Activated CD4-positive, alpha-beta T cell treated with anti-CD3 and anti-CD28 coated beads for 1 hour (primary cell): ENCODE data around the gene IFT27.

Experiments
- DNase-seq: peaks from one replicate; pipeline ENCODE4 v3.0.0-alpha.2; 2020

Gene IFT27

GRCh38 chr22:36796552-36797175, 20.7 kb upstream of the IFT27 start:
- DNase-seq, result no peak

DNA sequence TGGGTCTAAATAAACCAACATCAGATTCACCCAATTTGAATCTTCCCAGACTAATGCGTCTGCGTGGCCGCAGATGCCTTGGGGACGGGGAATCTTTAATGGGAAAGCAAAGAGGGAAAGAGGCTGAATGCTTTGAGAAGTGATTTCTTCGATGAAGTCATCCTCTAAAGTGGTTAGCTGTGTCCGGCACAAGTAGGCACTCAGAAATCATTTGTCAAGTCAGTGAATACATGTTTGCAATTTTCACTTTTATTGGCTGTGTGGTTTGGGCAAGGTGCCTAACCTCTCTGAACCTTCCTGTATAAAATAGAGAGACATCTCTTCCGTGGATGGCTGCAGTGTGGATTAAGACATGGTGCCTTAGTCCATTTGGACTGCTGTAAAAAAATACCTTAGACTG, 19.7 kb upstream of the IFT27 start:
- no peak for DNase-seq

- no peak for DNase-seq
Measured at GRCh38 chr22:36790648-36791047, 14.7 kb upstream of the IFT27 start.

GRCh38 chr22:36787204-36787988, 11.5 kb upstream of the IFT27 start:
- DNase-seq, result no peak

- DNase-seq, result no peak
Measured at GRCh38 chr22:36783743-36784142, 7.8 kb upstream of the IFT27 start.

DNA sequence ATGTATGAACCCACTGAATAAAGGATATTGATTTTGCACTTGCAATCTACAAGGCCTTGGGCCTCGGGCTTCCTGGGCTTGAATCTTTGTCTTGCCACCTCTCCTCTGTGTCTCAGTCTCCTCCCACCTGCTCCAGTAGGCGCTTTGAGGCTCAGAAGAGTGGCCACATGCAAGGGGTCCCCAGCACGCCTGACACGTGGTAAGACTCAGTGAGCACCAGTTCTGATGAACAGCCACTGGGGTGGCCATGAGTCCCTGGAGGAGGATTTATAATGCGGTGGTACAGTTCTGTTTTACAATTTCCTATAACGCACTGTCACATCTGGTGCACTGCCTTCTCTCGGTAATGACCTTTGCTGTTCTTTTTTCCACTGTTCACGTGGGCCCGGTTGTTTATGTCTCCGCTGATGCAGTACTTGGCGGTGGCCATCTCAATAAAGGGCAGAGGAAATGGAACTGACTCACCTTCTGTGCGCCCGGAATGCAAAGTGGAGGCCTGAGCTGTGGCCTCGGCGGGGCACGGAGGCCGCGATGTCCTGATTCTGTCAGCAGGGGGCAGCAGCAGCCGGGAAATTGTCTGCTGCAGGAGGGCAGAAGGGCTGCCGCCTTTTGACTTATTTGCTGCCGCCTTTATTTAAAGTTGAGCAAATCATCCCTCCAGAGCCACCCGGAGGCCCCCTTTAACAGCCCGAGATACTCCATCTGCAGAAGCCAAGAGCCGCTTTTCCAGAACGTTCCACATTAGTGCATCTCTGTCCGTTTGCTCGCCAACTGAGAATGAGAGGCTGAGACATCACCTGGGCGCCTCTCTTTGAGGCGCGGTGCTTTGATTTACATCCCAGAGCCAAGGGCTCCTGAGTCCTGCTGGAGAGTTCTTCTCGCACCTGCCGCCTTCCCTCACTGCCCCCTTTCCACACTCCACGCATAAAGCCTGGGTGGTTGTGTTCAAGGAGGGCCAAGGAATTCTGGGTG, 6.0 kb upstream of the IFT27 start:
- peak; percentile 81 for DNase-seq

GRCh38 chr22:36778020-36778419, 2.1 kb upstream of the IFT27 start:
- no peak for DNase-seq

DNA sequence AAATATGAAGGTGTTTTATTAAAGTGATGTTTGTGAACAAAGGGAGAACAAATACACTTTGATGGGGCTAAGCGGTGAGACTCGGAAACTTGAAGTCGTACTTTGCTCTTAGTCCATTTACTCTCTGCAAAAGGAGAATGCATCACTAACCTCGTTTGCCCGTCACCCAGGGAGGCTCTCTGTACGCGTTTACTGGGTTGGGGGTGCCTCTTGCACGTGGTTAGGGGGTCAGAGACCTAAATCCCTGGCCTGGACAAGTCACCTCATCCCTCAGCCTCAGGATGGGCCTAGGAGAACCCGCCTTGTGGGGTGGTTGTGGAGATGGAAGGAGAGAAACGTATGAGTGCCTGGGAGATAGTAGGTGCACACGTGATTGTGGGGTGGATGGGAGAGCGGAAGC, 803 bp upstream of the IFT27 start:
- no peak for DNase-seq

DNA sequence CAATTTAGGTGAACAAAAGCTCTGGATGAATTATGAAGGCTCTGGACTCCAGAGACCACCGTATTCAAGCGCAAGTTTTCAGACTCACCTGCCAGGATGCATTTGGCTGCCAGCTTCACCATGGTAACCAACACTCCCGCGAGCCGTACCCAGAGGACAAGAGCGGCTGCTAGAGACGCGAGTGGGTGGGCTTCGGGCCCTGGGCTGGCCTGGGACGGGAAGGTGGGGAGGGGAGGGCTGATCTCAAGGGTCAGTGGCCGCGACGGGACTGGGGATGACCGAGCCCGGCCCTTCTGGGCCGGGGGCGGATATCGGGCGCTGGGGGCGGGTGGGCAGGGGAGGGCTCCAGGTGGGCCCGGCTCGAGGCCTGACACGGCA, 344 bp downstream of the IFT27 start:
- peak; percentile 15 for DNase-seq

DNA sequence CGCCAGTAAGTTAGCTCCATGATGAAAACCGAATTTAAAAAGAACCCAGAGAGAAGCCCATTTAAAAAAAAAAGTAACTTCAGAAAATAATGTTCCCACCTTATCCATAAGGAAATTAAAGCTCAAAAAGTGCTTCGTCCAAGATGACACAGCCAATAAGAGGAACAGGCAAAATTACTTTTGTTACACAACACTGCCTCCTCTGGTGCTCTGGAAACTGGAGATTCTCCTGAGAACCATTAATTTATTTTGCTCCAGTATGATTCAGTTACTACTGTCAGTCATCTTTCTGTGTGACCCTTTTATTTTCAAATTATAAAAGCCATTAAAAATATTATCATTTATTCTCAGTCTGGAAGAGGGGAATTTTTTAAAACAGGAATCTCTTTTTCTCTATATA, 2.0 kb downstream of the IFT27 start:
- DNase-seq, result no peak

- no peak for DNase-seq
Measured at GRCh38 chr22:36772451-36772850, 3.5 kb downstream of the IFT27 start.

GRCh38 chr22:36771356-36772063, 4.4 kb downstream of the IFT27 start:
- no peak for DNase-seq

DNA sequence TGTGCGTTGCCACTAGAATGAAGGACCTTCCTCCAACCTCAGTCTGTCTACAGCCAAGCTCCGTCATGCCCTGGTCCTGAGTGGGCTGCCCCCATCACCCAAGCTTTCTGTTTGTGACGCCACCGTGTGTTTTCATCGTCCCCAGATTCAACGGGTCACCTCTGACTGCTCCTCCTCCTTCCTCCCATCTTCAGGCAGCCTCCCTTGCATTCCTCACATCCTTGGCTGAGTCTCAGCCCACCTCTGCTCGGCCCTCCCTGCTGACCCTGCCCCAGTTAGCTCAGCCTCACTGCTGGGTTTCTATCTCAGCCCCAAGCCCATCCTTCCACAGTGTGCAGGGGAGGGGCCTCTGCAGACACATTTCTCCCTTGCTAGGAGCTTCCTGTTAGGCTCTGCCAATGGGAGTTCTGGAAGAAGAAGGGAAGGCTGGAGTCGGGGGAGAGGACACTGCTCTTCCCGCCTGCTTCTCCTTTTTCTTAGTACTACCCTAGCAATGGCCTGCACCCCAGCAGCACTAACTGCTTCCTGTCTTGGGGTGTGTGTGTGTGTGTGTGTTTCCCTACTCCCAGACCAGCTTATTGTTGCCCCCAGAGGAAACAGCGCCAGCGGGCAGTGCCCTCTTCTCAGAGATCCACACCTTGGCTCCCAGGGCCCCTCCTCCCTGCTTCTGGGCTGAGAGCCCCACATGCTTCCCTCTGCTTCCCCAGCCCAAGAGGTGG, 5.2 kb downstream of the IFT27 start:
- DNase-seq, result no peak

DNA sequence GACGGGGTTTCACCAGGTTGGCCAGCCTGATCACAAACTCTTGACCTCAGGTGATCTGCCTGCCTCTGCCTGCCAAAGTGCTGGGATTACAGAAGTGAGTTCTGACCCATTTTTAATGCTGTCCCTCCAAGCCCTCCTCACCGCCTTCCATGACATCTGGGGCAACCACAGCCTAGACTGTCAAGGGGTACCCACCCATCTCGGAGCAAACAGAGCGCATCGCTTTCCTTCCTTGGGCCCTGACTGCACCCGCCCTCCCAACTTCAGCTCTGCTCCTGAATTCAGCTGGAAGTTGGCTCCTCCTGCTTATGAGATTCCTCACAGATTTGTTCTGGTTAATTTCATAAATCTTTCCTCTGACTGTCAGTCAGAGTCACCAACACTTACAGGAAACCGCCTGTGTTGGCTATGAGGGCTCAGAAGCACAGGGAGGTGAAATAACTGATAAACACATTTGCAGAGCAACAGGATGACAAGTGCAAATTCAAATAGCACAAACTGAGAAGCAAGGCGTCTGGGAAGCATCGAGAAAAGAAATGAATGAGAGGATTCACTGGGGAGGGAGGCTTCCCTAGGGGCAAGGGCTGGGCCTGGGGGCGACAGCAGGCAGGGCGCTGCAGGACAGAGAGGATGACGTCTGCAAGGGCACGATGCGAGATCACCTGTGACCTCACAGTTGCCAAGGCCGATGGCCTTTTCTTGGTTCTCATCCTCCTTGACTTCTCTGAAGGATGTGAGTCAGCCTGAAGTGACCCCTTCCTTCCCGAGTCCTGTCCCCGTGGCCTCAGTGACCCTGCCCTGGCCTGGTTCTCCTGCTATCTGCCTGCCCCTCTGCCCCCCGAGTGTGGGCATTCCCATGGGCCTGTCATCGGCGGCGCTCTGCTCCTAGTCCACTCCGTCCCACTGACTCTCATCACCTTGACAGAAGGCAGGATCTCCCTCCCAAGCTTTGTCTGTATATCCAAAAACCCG, 6.1 kb downstream of the IFT27 start:
- no peak for DNase-seq

- no peak for DNase-seq
Measured at GRCh38 chr22:36768616-36769015, 7.3 kb downstream of the IFT27 start.

DNA sequence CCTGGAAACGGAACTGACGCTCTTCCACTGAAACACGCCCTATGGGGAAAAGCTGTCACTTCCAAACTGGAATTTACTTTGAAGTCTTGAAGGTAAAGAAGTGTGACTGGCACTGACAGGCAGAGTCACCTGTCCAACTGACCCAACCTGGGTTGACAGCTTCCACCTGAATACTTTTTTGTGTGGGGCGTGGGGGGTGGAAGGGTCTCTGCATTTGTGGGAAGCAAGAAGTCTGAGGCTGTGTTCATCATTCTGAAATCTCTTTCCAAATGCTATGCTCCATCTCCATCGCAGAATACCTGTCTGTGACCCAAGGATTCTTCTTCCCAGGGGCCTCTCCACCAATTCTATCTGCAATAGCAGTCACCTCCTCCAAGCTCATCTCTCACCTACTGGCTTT, 7.8 kb downstream of the IFT27 start:
- DNase-seq, result no peak

- no peak for DNase-seq
Measured at GRCh38 chr22:36767035-36767775, 8.7 kb downstream of the IFT27 start.

DNA sequence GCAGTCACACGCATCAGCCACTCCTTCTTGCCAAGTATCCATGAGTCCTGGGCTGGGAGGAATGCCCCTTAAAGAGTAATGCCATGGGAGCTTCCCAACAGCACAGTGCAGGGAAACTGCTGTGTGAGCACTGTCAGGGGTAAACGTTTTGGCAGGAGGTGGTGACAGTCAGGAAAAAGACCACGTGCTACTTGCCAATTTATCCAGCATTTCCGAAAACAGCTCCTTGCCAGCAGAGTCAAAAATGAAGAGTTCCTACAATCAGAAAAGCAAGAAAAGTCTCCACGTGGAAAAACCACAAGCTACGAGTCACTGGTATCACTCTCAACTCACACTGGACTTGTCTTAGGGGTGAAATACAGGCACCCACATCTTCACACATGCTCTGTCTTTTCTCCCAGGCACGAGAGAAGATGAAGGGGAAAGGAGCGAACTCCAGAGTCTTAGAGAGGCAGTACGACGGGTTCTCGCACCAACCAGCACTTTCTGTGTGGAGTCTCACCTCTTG, 9.9 kb downstream of the IFT27 start:
- no peak for DNase-seq

GRCh38 chr22:36765131-36765942, 10.6 kb downstream of the IFT27 start:
- no peak for DNase-seq
